ENCODE results near the gene TCTN1. TPM values are rescaled to one million over a fixed set of nuclear protein-coding genes. Genes with fewer than 3 reads are reported as not detected.

TCTN1 gene
- total and polyA plus RNA-seq, 2 donors (not counting 3 experiments of a cell fraction or from before 2014, with no cell fraction given) = 21.1 to 23.3 TPM

- CTCF ChIA-PET = interaction anchor here (1.0 kb wide), 1 partner anchor 173 kb away, joined by 3 read pairs; the partner anchor contains the start of gene ARPC3
- DNase-seq (ENCODE audit: low read depth, low spot score) = no peak
- dilution Hi-C loops (cut with MboI; ENCODE audit: extremely low pct_ligation_motif_present, low sequenced_read_pairs) = no loop called here
Observed at GRCh38 chr12:110622582-110622981, 8.7 kb downstream of the TCTN1 start.

More at GRCh38 chr12:110622582-110622981, 8.7 kb downstream of the TCTN1 start:
- no peaks in the 10 kb centered on the region for H3K79me2 ChIP-seq (ENCODE audit: control insufficient read depth, insufficient read depth, low read length)
- no peaks in the 10 kb centered on the region for H3K9me1 ChIP-seq (replicated peaks; ENCODE audit: control insufficient read depth, extremely low read depth, insufficient read depth, low read length)
- no peak for TF ChIP-seq GATA2 (IDR thresholded peaks at IDR 0.05; ENCODE audit: insufficient read depth, insufficient read length, low read depth, low read length)
- no peak for TF ChIP-seq JUN (IDR thresholded peaks at IDR 0.05; ENCODE audit: borderline replicate concordance, insufficient read depth, insufficient read length, low read depth)
- no peak for TF ChIP-seq CTCF (IDR thresholded peaks at IDR 0.05; ENCODE audit: extremely low read depth in 1 of 2, insufficient read depth in 1 of 2, low read depth in 1 of 2, low read length in 2 of 2)
- no peak for TF ChIP-seq MAX (IDR thresholded peaks at IDR 0.05; ENCODE audit: insufficient read depth, insufficient read length)
- TF ChIP-seq EZH2 (IDR thresholded peaks at IDR 0.05; ENCODE audit: borderline replicate concordance, low read depth, low read length, severe bottlenecking) = no peak
- TF ChIP-seq FOS (IDR thresholded peaks at IDR 0.05; ENCODE audit: borderline replicate concordance, insufficient read depth, low read length) = no peak
- no peak for TF ChIP-seq POLR2AphosphoS5 (IDR thresholded peaks at IDR 0.05; ENCODE audit: insufficient read depth, low read depth, low read length)
- TF ChIP-seq POLR2A (IDR thresholded peaks at IDR 0.05; ENCODE audit: low read depth, low read length) = no peak
- no peak for TF ChIP-seq MYC (IDR thresholded peaks at IDR 0.05; ENCODE audit: low read depth, low read length)
- no peak overlapping the region for H3K27ac ChIP-seq (ENCODE audit: insufficient read depth, low read depth, low read length)
- no peaks in the 10 kb centered on the region for H3K4me1 ChIP-seq (ENCODE audit: control insufficient read depth, extremely low read depth, insufficient read depth, low read length)
- no TSS peak for BruUV-seq (replicated peaks)
- no peak overlapping the region for H3K9ac ChIP-seq (replicated peaks; ENCODE audit: extremely low read depth, insufficient read depth, low read length)
- POLR2A ChIA-PET = no interaction called here
- intact Hi-C loops (cut with micrococcal nuclease) = no loop called here
- no peaks in the 10 kb centered on the region for H3K36me3 ChIP-seq (ENCODE audit: control insufficient read depth in 2 of 2, extremely low read depth in 1 of 2, insufficient read depth in 2 of 2, low read length in 2 of 2)
- H3K4me2 ChIP-seq (ENCODE audit: insufficient read depth, low read length) = no peak overlapping the region
- no peaks in the 10 kb centered on the region for H4K20me1 ChIP-seq (replicated peaks; ENCODE audit: control insufficient read depth, extremely low read depth, insufficient read depth, low read length)
- H3K4me3 ChIP-seq (replicated peaks in 1 of 3; ENCODE audit: insufficient read depth in 1 of 3, low read depth in 1 of 3, low read length in 3 of 3) = no peak overlapping the region
- no peak for FAIRE-seq
- no peak overlapping the region for H2AFZ ChIP-seq (ENCODE audit: low read depth, low read length)
- no peaks in the 10 kb centered on the region for H3K27me3 ChIP-seq (ENCODE audit: control insufficient read depth in 2 of 2, insufficient read depth in 2 of 2, low read length in 2 of 2)
- H3K9me3 ChIP-seq (replicated peaks; ENCODE audit: control insufficient read depth, insufficient read depth, low read length) = no peaks in the 10 kb centered on the region
